PC-3 (cell line): Measurements from ENCODE around the gene CERT1.

ENCODE experiments used
- CTCF ChIP-seq: fragments of 300-600 bp; sonication (generic); conservative IDR thresholded peaks from 2 replicates; pipeline ENCODE4 v1.5.1; 2017; ENCODE audit warnings: antibody characterized with exemption, low read depth, mild to moderate bottlenecking, low read length
- EZH2 ChIP-seq: fragments of 300-600 bp; sonication (generic); IDR thresholded peaks from one replicate; pipeline ENCODE4 v1.6.1; 2017; ENCODE audit warnings: antibody characterized with exemption, mild to moderate bottlenecking, low read length; ENCODE audit not compliant: unreplicated experiment
- EZH2phosphoT487 ChIP-seq: fragments of 300-600 bp; sonication (generic); IDR thresholded peaks from 2 replicates; pipeline ENCODE4 v1.6.1; 2018; ENCODE audit warnings: mild to moderate bottlenecking, antibody characterized with exemption, low read length, borderline replicate concordance

GRCh38 chr5:75349663-75350062 is 161.8 kb downstream of the CERT1 start:
- no peak for TF ChIP-seq CTCF
- TF ChIP-seq EZH2 = no peak
- no peak for TF ChIP-seq EZH2phosphoT487
